Uterus (tissue), 2 donors: ENCODE data around the gene THOC6.

Experiments used
- POLR2A ChIP-seq, 2 donors: fragments of 450-650 bp; IDR thresholded peaks; one replicate each; pipeline ENCODE4 v1.6.1; 2016; ENCODE audit warnings: antibody characterized with exemption in 2 of 2, mild to moderate bottlenecking in 1 of 2, moderate library complexity in 1 of 2
- TF ChIP-seq, protein P1 (sequence below), 4 experiments: fragments of 200-600 bp in 2 of 4; fragments of 450-650 bp in 2 of 4; sonication (generic) in 2 of 4; IDR thresholded peaks; one replicate each; pipeline ENCODE4 v1.5.1; 2016 to 2019; ENCODE audit warnings: antibody characterized with exemption in 4 of 4, mild to moderate bottlenecking in 2 of 4, moderate library complexity in 1 of 4

DNA sequence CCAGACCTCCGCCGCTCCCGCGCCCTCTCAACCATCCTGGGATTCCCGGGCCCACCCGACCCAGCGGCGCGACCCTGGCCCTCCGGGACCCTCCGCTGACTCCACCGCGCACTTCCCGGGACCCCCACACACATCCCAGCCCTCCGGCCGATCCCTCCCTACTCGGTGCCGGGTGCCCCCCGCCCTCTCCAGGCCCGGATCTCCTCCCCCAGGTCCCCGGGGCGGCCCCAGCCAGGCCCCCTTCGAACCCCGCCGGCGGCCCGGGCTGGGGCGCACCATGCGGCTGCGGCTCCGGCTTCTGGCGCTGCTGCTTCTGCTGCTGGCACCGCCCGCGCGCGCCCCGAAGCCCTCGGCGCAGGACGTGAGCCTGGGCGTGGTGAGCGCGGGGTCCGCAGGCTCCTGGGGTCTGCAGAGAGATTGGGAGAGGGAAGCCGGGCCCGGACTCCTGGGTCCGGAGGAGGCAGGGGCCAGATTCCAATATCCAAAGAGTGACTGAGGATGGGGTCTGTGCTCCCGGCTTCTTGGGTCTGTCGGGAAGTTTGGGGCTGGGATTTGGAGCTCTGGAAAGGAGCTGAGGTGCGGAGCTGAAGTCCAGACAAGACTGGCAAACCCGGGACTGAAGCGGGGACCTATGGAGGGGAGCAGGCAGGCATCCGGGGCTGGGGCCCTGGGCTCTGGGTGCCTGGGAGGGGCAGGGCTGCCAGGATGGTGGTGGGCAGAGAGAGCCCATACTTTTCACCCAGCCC, 23.0 kb downstream of the THOC6 start:
- TF ChIP-seq POLR2A (IDR thresholded peaks at IDR 0.05): no peak
- TF ChIP-seq, protein P1, sequence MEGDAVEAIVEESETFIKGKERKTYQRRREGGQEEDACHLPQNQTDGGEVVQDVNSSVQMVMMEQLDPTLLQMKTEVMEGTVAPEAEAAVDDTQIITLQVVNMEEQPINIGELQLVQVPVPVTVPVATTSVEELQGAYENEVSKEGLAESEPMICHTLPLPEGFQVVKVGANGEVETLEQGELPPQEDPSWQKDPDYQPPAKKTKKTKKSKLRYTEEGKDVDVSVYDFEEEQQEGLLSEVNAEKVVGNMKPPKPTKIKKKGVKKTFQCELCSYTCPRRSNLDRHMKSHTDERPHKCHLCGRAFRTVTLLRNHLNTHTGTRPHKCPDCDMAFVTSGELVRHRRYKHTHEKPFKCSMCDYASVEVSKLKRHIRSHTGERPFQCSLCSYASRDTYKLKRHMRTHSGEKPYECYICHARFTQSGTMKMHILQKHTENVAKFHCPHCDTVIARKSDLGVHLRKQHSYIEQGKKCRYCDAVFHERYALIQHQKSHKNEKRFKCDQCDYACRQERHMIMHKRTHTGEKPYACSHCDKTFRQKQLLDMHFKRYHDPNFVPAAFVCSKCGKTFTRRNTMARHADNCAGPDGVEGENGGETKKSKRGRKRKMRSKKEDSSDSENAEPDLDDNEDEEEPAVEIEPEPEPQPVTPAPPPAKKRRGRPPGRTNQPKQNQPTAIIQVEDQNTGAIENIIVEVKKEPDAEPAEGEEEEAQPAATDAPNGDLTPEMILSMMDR (IDR thresholded peaks at IDR 0.05): no peak
